IMR-90 (cell line): ENCODE results near the gene TEX50. TPM values are rescaled to one million over a fixed set of nuclear protein-coding genes. Genes with fewer than 3 reads are reported as not detected.
"Not testable (repeated sequence)": the region's sequence is repeated elsewhere in the genome, so short reads cannot be mapped to it uniquely, and the experiment has no call there.

Experiments used
- ATAC-seq: fragments of 200-7000 bp; cut with Tn5 transposase; 2 replicates; pipeline ENCODE4 v1.9.1; 2020; ENCODE audit warnings: low read depth, mild to moderate bottlenecking, moderate library complexity
- BruUV-seq: library from RNA; stranded (reverse); fragments of 400-500 nt; replicated peaks from 2 replicates; lab custom pipeline; 2021; lab: Mats Ljungman, UMichigan
- CTCF ChIA-PET: fragments of 300-600 bp; formaldehyde crosslinking; extraction: SDS; loops from one replicate; lab custom pipeline; 2021; ENCODE audit warnings: antibody characterized with exemption; lab: Yijun Ruan, JAX
- POLR2A ChIA-PET: fragments of 300-600 bp; sonication (Branson Sonifier 250); formaldehyde crosslinking; loops from one replicate; lab custom pipeline; 2022; ENCODE audit warnings: antibody characterized with exemption; ENCODE audit not compliant: unreplicated experiment; lab: Charles Lee
- DNase-seq: peaks from one replicate; pipeline ENCODE4 v3.0.0; 2013
- H2AFZ ChIP-seq: replicated peaks from 2 replicates; pipeline ENCODE3; 2013; ENCODE audit warnings: low read length, mild to moderate bottlenecking; ENCODE audit not compliant: poor library complexity
- H2AK5ac ChIP-seq: 2 replicates; pipeline ENCODE4 v1.6.1; 2013; ENCODE audit warnings: low read depth, low read length, inconsistent platforms
- H2AK9ac ChIP-seq: replicated peaks from 2 replicates; pipeline ENCODE3; 2013; ENCODE audit warnings: mild to moderate bottlenecking, low read depth, low read length, moderate library complexity; ENCODE audit not compliant: poor library complexity
- H2BK120ac ChIP-seq: 2 replicates; pipeline ENCODE4 v1.6.1; 2013; ENCODE audit warnings: low read depth, low read length, inconsistent platforms
- H2BK15ac ChIP-seq: 3 replicates; pipeline ENCODE4 v1.6.1; 2013; ENCODE audit warnings: low read depth, low read length, inconsistent platforms
- H2BK20ac ChIP-seq: 2 replicates; pipeline ENCODE4 v1.6.1; 2013; ENCODE audit warnings: low read depth, mild to moderate bottlenecking, inconsistent platforms, low read length, moderate library complexity
- H2BK5ac ChIP-seq: 2 replicates; pipeline ENCODE4 v1.6.1; 2013; ENCODE audit warnings: mild to moderate bottlenecking, low read depth, low read length, inconsistent platforms; ENCODE audit not compliant: poor library complexity, severe bottlenecking
- H3K14ac ChIP-seq: replicated peaks from 2 replicates; pipeline ENCODE4 v1.6.1; 2013; ENCODE audit warnings: low read depth, low read length, inconsistent platforms
- H3K18ac ChIP-seq: 2 replicates; pipeline ENCODE4 v1.6.1; 2013; ENCODE audit warnings: low read depth, low read length, control low read depth
- H3K23ac ChIP-seq: 2 replicates; pipeline ENCODE4 v1.6.1; 2013; ENCODE audit warnings: low read depth, low read length, inconsistent platforms
- H3K27ac ChIP-seq: 2 replicates; pipeline ENCODE4 v1.5.1; 2013; ENCODE audit warnings: mild to moderate bottlenecking, control low read depth, low read length; ENCODE audit not compliant: insufficient read depth
- H3K27me3 ChIP-seq: 2 replicates; pipeline ENCODE4 v1.6.1; 2013; ENCODE audit warnings: low read length; ENCODE audit not compliant: control insufficient read depth, insufficient read depth
- H3K36me3 ChIP-seq: 2 replicates; pipeline ENCODE4 v1.6.1; 2013; ENCODE audit warnings: low read length, mixed read lengths; ENCODE audit not compliant: control insufficient read depth, insufficient read depth
- H3K4ac ChIP-seq: 2 replicates; pipeline ENCODE4 v1.6.1; 2013; ENCODE audit warnings: low read depth, low read length, inconsistent platforms
- H3K4me1 ChIP-seq: 2 replicates; pipeline ENCODE4 v1.6.1; 2013; ENCODE audit warnings: low read length, mixed read lengths; ENCODE audit not compliant: control insufficient read depth, insufficient read depth
- H3K4me2 ChIP-seq: 2 replicates; pipeline ENCODE4 v1.6.1; 2013; ENCODE audit warnings: low read depth, mild to moderate bottlenecking, control low read depth, low read length, moderate library complexity
- H3K4me3 ChIP-seq: 2 replicates; pipeline ENCODE4 v1.5.1; 2013; ENCODE audit warnings: low read depth, mild to moderate bottlenecking, control low read depth, low read length, moderate library complexity; ENCODE audit not compliant: insufficient read depth
- H3K56ac ChIP-seq: 2 replicates; pipeline ENCODE4 v1.6.1; 2013; ENCODE audit warnings: low read length, inconsistent platforms; ENCODE audit not compliant: insufficient read depth; ENCODE audit errors: extremely low read depth
- H3K79me1 ChIP-seq, 2 experiments: 2 replicates each; pipeline ENCODE4 v1.6.1; 2013; ENCODE audit warnings: low read length in 2 of 2, inconsistent platforms in 1 of 2, low read depth in 1 of 2
- H3K9ac ChIP-seq: 2 replicates; pipeline ENCODE4 v1.6.1; 2013; ENCODE audit warnings: low read depth, low read length, control low read depth
- H3K9me1 ChIP-seq: 2 replicates; pipeline ENCODE4 v1.6.1; 2013; ENCODE audit warnings: low read length, inconsistent platforms; ENCODE audit not compliant: insufficient read depth
- H3K9me3 ChIP-seq: 2 replicates; pipeline ENCODE4 v1.6.1; 2013; ENCODE audit warnings: low read length; ENCODE audit not compliant: control insufficient read depth, insufficient read depth
- H4K20me1 ChIP-seq: 2 replicates; pipeline ENCODE4 v1.6.1; 2013; ENCODE audit warnings: low read length, inconsistent platforms; ENCODE audit not compliant: insufficient read depth
- H4K5ac ChIP-seq: 2 replicates; pipeline ENCODE4 v1.6.1; 2013; ENCODE audit warnings: mild to moderate bottlenecking, low read depth, low read length, control low read depth
- H4K8ac ChIP-seq, 2 experiments: 2 replicates each; pipeline ENCODE4 v1.6.1; 2013; ENCODE audit warnings: low read depth in 2 of 2, low read length in 2 of 2, control low read depth in 1 of 2, inconsistent platforms in 1 of 2
- H4K91ac ChIP-seq: 2 replicates; pipeline ENCODE4 v1.6.1; 2013; ENCODE audit warnings: low read depth, low read length, inconsistent platforms; ENCODE audit not compliant: insufficient read depth
- WGBS, 2 experiments: methylation state at CpG; one replicate each; pipeline versions ENCODE4 v1.1.5 to v1.1.7; 2013; ENCODE audit warnings: missing lambda C conversion rate in 2 of 2; ENCODE audit not compliant: insufficient read length in 1 of 2; ENCODE audit errors: extremely low coverage in 2 of 2; 5-methylcytosine and 5-hydroxymethylcytosine counted together
- dilution Hi-C: fragments of 300-500 bp; cut with HindIII; formaldehyde crosslinking; loops from one replicate; pipeline ENCODE4 v1.14.3; 2018; ENCODE audit warnings: low sequenced_read_pairs; ENCODE audit not compliant: unreplicated experiment
- in situ Hi-C: fragments of 300-500 bp; cut with MboI; formaldehyde crosslinking; loops from 3 replicates; pipeline ENCODE4 v1.14.3; 2019; ENCODE audit warnings: low sequenced_read_pairs, inconsistent platforms, mixed read lengths
- intact Hi-C: fragments of 100-400 bp; cut with micrococcal nuclease; formaldehyde crosslinking; loops from 2 replicates; pipeline ENCODE4 v1.10.0; 2022
- polyA plus RNA-seq, 3 experiments: library from polyadenylated mRNA; depleted of rRNA; stranded (reverse); fragments of >200 nt; gene quantifications; 2 replicates each; pipeline ENCODE4 v1.2.3, GENCODE V29; 2012; ENCODE audit warnings: low replicate concordance in 1 of 3
- total RNA-seq: library from RNA; depleted of rRNA; stranded (reverse); fragments of >200 nt; gene quantifications from 2 replicates; pipeline ENCODE4 v1.2.3, GENCODE V29; 2012

Gene TEX50
- total and polyA plus RNA-seq, 2 of the 4 experiments (the other 2 are of a cell fraction), result not detected

- H3K27ac ChIP-seq, CTCF ChIA-PET, in situ Hi-C loops, H3K23ac ChIP-seq, H2BK120ac ChIP-seq, H2BK20ac ChIP-seq, H3K4me3 ChIP-seq, H3K18ac ChIP-seq, H4K20me1 ChIP-seq, H4K5ac ChIP-seq, BruUV-seq, H3K56ac ChIP-seq, intact Hi-C loops, DNase-seq, H3K9me3 ChIP-seq, H2AK5ac ChIP-seq, POLR2A ChIA-PET, H4K8ac ChIP-seq, H3K14ac ChIP-seq, H2AK9ac ChIP-seq, H3K9me1 ChIP-seq, H3K4ac ChIP-seq, H3K4me1 ChIP-seq, H4K91ac ChIP-seq, H3K27me3 ChIP-seq, H3K79me1 ChIP-seq, H2BK5ac ChIP-seq, H3K4me2 ChIP-seq, H3K36me3 ChIP-seq, H2AFZ ChIP-seq, dilution Hi-C loops, H2BK15ac ChIP-seq, H3K9ac ChIP-seq, ATAC-seq: not testable (repeated sequence)
- WGBS, 2 experiments, result no CpG with 5 or more reads among the region's 2 CpGs
Observed at GRCh38 chr1:173674496-173674895, 39.4 kb downstream of the TEX50 start.

- H3K23ac ChIP-seq, H4K8ac ChIP-seq, H3K27me3 ChIP-seq, H3K36me3 ChIP-seq, CTCF ChIA-PET, H3K14ac ChIP-seq, H4K5ac ChIP-seq, dilution Hi-C loops, DNase-seq, H4K91ac ChIP-seq, BruUV-seq, H2AFZ ChIP-seq, H3K9me3 ChIP-seq, H2AK5ac ChIP-seq, H3K4ac ChIP-seq, H2AK9ac ChIP-seq, in situ Hi-C loops, H3K18ac ChIP-seq, H2BK5ac ChIP-seq, H3K9ac ChIP-seq, H3K4me1 ChIP-seq, H3K9me1 ChIP-seq, ATAC-seq, H3K56ac ChIP-seq, H3K4me3 ChIP-seq, H3K27ac ChIP-seq, H3K4me2 ChIP-seq, H4K20me1 ChIP-seq, intact Hi-C loops, H2BK120ac ChIP-seq, POLR2A ChIA-PET, H3K79me1 ChIP-seq, H2BK20ac ChIP-seq, H2BK15ac ChIP-seq: not testable (repeated sequence)
- no CpG with 5 or more reads among the region's 5 CpGs for WGBS, 2 experiments
Observed at GRCh38 chr1:173680152-173680551, 45.0 kb downstream of the TEX50 start.
